ENCODE data around the gene TCF4. TPM values are rescaled to one million over a fixed set of nuclear protein-coding genes. Genes with fewer than 3 reads are reported as not detected.
A peak's percentile ranks its signal among the peaks of the same experiment; 100 is the strongest.

The TCF4 gene
- total and polyA plus RNA-seq, 2 experiments from 2014 or later = 77.7 to 89.2 TPM

DNA sequence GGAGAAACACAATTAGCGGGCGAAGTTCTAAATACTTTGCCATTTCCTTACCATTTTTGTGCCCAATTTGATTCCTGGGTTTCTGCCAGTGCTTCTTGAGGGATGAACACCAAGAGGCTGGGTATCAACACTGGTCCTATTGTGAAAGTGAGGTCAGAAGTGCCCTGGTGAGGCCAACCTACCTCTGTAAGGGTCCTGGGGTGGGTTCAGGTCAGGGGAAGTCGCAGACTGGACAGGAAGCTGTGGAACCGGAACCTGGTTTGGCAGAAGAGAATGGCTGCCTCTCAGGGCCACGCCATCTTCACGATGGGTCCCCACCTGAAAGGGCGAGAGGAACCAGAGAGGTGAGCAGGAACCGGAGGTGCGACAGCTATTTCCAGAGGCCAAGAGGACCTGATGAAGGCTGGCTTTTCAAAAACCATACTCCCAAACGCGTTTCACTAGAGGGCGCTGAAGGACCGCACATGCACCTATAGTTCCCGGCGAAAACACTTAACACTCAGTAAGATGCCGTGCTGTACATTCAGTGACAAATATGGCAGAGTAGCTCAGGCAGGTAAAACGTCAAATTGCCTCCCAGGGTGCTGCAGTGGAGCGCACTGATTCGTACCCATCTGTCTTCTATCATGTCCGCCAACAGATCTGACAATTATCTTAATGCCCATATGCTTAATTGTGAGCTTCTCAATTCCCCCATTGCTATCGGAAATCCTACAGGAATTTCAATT, 353.5 kb downstream of the TCF4 start:
- Histone ChIP-seq H3K27me3 (ENCODE audit: insufficient read depth) (no peaks in the 10 kb centered on the region), H3F3A (replicated peaks; ENCODE audit: low read depth) (no peaks in the 10 kb centered on the region), H3K9me2 (ENCODE audit: insufficient read depth) (no peaks in the 10 kb centered on the region), H3K36me3 (ENCODE audit: insufficient read depth) (peaks cover 18% of the 10 kb centered on the region), H3K4me1 (ENCODE audit: insufficient read depth) (peaks cover 8% of the 10 kb centered on the region; the same call in 1 of the 2 replicates), H3K4me3 (no peak overlapping the region), H3K79me2 (replicated peaks; ENCODE audit: insufficient read depth) (no peaks in the 10 kb centered on the region; the same call in 1 of the 2 replicates), H3K27ac (ENCODE audit: low read depth) (no peak overlapping the region), H4K20me1 (replicated peaks; ENCODE audit: insufficient read depth) (no peaks in the 10 kb centered on the region; the same call in 1 of the 2 replicates), H2AFZ (no peak overlapping the region), H3K4me2 (no peak overlapping the region)
- Mint-ChIP-seq H3K4me1 (peaks cover 8% of the 10 kb centered on the region; the same call in 2 of the 3 replicates), H3K4me3 (no peak overlapping the region), H3K27ac (0 out of 2 replicates have a peak overlapping the region, but pooled peaks have one; percentile 71), H3K9me3 (no peaks in the 10 kb centered on the region), H3K36me3 (ENCODE audit: low read depth) (peaks cover 46% of the 10 kb centered on the region), H3K27me3 (ENCODE audit: insufficient read depth, low read depth, poor library complexity) (peaks cover 3% of the 10 kb centered on the region)
- DNase-seq (ENCODE audit: low spot score) (peak; percentile 92), ATAC-seq (peak; percentile 98)
- TF ChIP-seq POLR2AphosphoS5 (IDR thresholded peaks at IDR 0.05; ENCODE audit: low read depth) (no peak), NANOG (IDR thresholded peaks at IDR 0.05; ENCODE audit: borderline replicate concordance) (no peak), ZNF331 (CRISPR knock-in tag; IDR thresholded peaks at IDR 0.05; ENCODE audit: low read depth) (no peak), EZH2 (IDR thresholded peaks at IDR 0.05; ENCODE audit: low read depth, unreplicated experiment) (no peak), EZH2phosphoT487 (IDR thresholded peaks at IDR 0.05; ENCODE audit: unreplicated experiment) (no peak), CTCF (conservative IDR thresholded peaks at IDR 0.05; ENCODE audit: low read depth in 2 of 2) (peak; percentile 83 to 96)
- TF ChIP-seq, protein P1, sequence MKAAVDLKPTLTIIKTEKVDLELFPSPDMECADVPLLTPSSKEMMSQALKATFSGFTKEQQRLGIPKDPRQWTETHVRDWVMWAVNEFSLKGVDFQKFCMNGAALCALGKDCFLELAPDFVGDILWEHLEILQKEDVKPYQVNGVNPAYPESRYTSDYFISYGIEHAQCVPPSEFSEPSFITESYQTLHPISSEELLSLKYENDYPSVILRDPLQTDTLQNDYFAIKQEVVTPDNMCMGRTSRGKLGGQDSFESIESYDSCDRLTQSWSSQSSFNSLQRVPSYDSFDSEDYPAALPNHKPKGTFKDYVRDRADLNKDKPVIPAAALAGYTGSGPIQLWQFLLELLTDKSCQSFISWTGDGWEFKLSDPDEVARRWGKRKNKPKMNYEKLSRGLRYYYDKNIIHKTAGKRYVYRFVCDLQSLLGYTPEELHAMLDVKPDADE (IDR thresholded peaks at IDR 0.05) = no peak

- no peak for ATAC-seq
- peaks cover 8% of the 10 kb centered on the region; the same call in 1 of the 2 replicates for H3K4me1 ChIP-seq (ENCODE audit: insufficient read depth)
- no peaks in the 10 kb centered on the region for H3K9me2 ChIP-seq (ENCODE audit: insufficient read depth)
- no peak for TF ChIP-seq CREB1 (CRISPR knock-in tag; IDR thresholded peaks at IDR 0.05; ENCODE audit: low read depth)
- TF ChIP-seq ZNF331 (CRISPR knock-in tag; IDR thresholded peaks at IDR 0.05; ENCODE audit: low read depth) = no peak
- TF ChIP-seq JUNB (IDR thresholded peaks at IDR 0.05; ENCODE audit: unreplicated experiment) = no peak
- no peak for TF ChIP-seq STAT1 (IDR thresholded peaks at IDR 0.05; ENCODE audit: unreplicated experiment)
- TF ChIP-seq CTCF (conservative IDR thresholded peaks at IDR 0.05; ENCODE audit: low read depth in 2 of 2) = no peak
- TF ChIP-seq EZH2phosphoT487 (IDR thresholded peaks at IDR 0.05; ENCODE audit: unreplicated experiment) = no peak
These were observed 354.1 kb downstream of the TCF4 start for GRCh38 chr18:55233857-55234256.

More at GRCh38 chr18:55233857-55234256, 354.1 kb downstream of the TCF4 start:
- Mint-ChIP-seq H3K27ac (no peak overlapping the region), H3K4me3 (no peak overlapping the region), H3K27me3 (ENCODE audit: insufficient read depth, low read depth, poor library complexity) (peaks cover 3% of the 10 kb centered on the region), H3K36me3 (ENCODE audit: low read depth) (peaks cover 51% of the 10 kb centered on the region), H3K9me3 (no peaks in the 10 kb centered on the region), H3K4me1 (peaks cover 11% of the 10 kb centered on the region)
- H3F3A ChIP-seq (replicated peaks; ENCODE audit: low read depth) = no peaks in the 10 kb centered on the region
- no peak for DNase-seq (ENCODE audit: low spot score)
- H3K4me2 ChIP-seq = no peak overlapping the region
- H3K4me3 ChIP-seq = no peak overlapping the region
- H2AFZ ChIP-seq = no peak overlapping the region
- no peaks in the 10 kb centered on the region for H3K27me3 ChIP-seq (ENCODE audit: insufficient read depth)
- no peaks in the 10 kb centered on the region; the same call in 1 of the 2 replicates for H3K79me2 ChIP-seq (replicated peaks; ENCODE audit: insufficient read depth)
- no peak overlapping the region for H3K27ac ChIP-seq (ENCODE audit: low read depth)
- no peaks in the 10 kb centered on the region; the same call in 1 of the 2 replicates for H4K20me1 ChIP-seq (replicated peaks; ENCODE audit: insufficient read depth)
- H3K36me3 ChIP-seq (ENCODE audit: insufficient read depth) = peaks cover 18% of the 10 kb centered on the region

Measured in GM23338 (cell line).